ENCODE results near the gene LINC01488. TPM values are rescaled to one million over a fixed set of nuclear protein-coding genes. Genes with fewer than 3 reads are reported as not detected.

The LINC01488 gene
- total and polyA plus RNA-seq, 2 experiments from 2014 or later, result not detected

GRCh38 chr11:69442807-69443137 lies 38.7 kb upstream of the LINC01488 start (continued):
- TF ChIP-seq REST (IDR thresholded peaks at IDR 0.05; ENCODE audit: unreplicated experiment) (no peak), ETS1 (IDR thresholded peaks at IDR 0.05) (no peak; the same call in 1 of the 2 replicates), ZNF462 (CRISPR knock-in tag; IDR thresholded peaks at IDR 0.05) (no peak)
